PC-9 (cell line): ENCODE results near the gene COQ9.

Experiments
- CTCF ChIP-seq: fragments of 200-600 bp; sonication (generic); conservative IDR thresholded peaks from 2 replicates; pipeline ENCODE4 v1.6.1; 2017; ENCODE audit warnings: mixed run types, antibody characterized with exemption, mild to moderate bottlenecking, moderate library complexity
- EZH2 ChIP-seq: fragments of 200-600 bp; sonication (generic); IDR thresholded peaks from 2 replicates; pipeline ENCODE4 v1.8.0; 2017; ENCODE audit warnings: antibody characterized with exemption, low read depth

DNA sequence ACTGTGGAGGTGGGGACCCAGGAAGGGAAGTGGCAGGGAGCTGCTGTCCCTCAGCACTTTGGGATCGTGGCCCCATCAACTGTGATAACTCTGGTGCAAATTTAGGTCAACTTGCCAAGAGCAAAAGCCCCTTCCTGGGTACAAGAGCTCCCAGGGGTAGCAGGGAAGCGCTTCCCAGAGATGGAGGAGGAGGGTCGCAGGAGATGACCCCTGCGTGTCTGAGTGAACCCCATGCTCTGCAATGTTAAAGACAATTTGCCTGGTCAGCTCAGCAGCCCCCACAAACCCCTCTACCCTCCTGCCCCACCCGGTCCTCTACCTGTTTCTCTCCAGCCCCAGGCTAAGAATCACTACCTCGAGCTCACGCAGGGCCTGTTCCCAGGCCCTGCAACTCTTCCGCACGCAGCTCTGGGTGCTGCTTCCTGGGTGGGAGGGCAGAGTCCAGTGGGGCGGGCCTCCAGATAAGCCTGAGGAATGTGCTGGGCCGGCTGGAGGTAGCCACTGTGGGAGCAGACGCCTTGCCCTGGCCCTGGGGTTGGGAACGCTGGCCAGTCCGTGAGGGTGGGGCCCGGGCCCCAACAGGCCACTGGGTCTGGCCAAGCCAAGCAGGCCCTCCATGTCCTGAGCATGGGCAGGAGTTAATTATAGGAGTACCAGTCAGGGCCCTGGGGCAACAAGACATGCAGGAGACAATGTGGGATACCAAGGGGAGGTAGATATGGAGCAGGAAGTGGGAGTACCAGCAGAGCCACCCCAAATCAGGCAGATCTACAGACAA, 32.9 kb downstream of the COQ9 start:
- TF ChIP-seq CTCF (no peak), EZH2 (no peak)
